Hepatocyte (in vitro differentiated cells): ENCODE data around the gene ZFHX3. TPM values are rescaled to one million over a fixed set of nuclear protein-coding genes. Genes with fewer than 3 reads are reported as not detected.
"Not testable (repeated sequence)": the region's sequence is repeated elsewhere in the genome, so short reads cannot be mapped to it uniquely, and the experiment has no call there.

ENCODE experiments used
- DNase-seq: peaks from one replicate; pipeline ENCODE4 v3.0.0-alpha.2; 2016; ENCODE audit warnings: low spot score
- H2AFZ ChIP-seq: fragments of 200-600 bp; sonication (generic); 2 replicates; pipeline ENCODE4 v1.6.0; 2016; ENCODE audit warnings: antibody characterized with exemption, mild to moderate bottlenecking
- H3K27ac ChIP-seq: fragments of 200-600 bp; sonication (generic); 2 replicates; pipeline ENCODE4 v1.5.1; 2016; ENCODE audit warnings: mild to moderate bottlenecking
- H3K27me3 ChIP-seq: fragments of 200-600 bp; sonication (generic); 2 replicates; pipeline ENCODE4 v1.6.1; 2016
- H3K36me3 ChIP-seq: fragments of 200-600 bp; sonication (generic); replicated peaks from 2 replicates; pipeline ENCODE4 v1.5.1; 2016; ENCODE audit warnings: low read depth; ENCODE audit not compliant: insufficient read depth
- H3K4me1 ChIP-seq: fragments of 200-600 bp; sonication (generic); 2 replicates; pipeline ENCODE4 v1.5.1; 2016; ENCODE audit warnings: mild to moderate bottlenecking, moderate library complexity; ENCODE audit not compliant: insufficient read depth
- H3K4me2 ChIP-seq: fragments of 200-600 bp; sonication (generic); 2 replicates; pipeline ENCODE4 v1.6.0; 2016
- H3K4me3 ChIP-seq: fragments of 200-600 bp; sonication (generic); 2 replicates; pipeline ENCODE4 v1.5.1; 2016; ENCODE audit warnings: mild to moderate bottlenecking
- H3K79me2 ChIP-seq: fragments of 200-600 bp; sonication (generic); 2 replicates; pipeline ENCODE4 v1.6.0; 2017; ENCODE audit warnings: mild to moderate bottlenecking
- H3K9me2 ChIP-seq: fragments of 200-600 bp; sonication (generic); replicated peaks from 2 replicates; pipeline ENCODE4 v1.6.0; 2017; ENCODE audit warnings: mild to moderate bottlenecking; ENCODE audit not compliant: insufficient read depth
- H3K9me3 ChIP-seq: fragments of 200-600 bp; sonication (generic); 2 replicates; pipeline ENCODE4 v1.5.1; 2016; ENCODE audit warnings: low read depth, mild to moderate bottlenecking
- H4K20me1 ChIP-seq: fragments of 200-600 bp; sonication (generic); 2 replicates; pipeline ENCODE4 v1.6.0; 2016; ENCODE audit warnings: mild to moderate bottlenecking; ENCODE audit not compliant: insufficient read depth, poor library complexity, severe bottlenecking
- CTCF ChIP-seq: fragments of 200-600 bp; sonication (generic); IDR thresholded peaks from 2 replicates; pipeline ENCODE4 v1.5.1; 2016; ENCODE audit warnings: antibody characterized with exemption, mild to moderate bottlenecking; ENCODE audit not compliant: poor library complexity
- EZH2 ChIP-seq: fragments of 200-600 bp; sonication (generic); IDR thresholded peaks from 2 replicates; pipeline ENCODE4 v1.6.1; 2016; ENCODE audit warnings: antibody characterized with exemption, mild to moderate bottlenecking, borderline replicate concordance
- EZH2phosphoT487 ChIP-seq: fragments of 200-600 bp; sonication (generic); IDR thresholded peaks from one replicate; pipeline ENCODE4 v1.6.1; 2018; ENCODE audit warnings: antibody characterized with exemption, mild to moderate bottlenecking, low read depth, moderate library complexity; ENCODE audit not compliant: unreplicated experiment, severe bottlenecking
- WGBS: methylation state at CpG from one replicate; pipeline ENCODE4 v1.1.6; 2016; ENCODE audit warnings: low lambda C conversion rate; ENCODE audit errors: missing lambda C conversion rate; 5-methylcytosine and 5-hydroxymethylcytosine counted together
- polyA plus RNA-seq: library from polyadenylated mRNA; unstranded; fragments of >200 nt; fragmentation: Nextera tagmentation; extraction: Ambion mirVana; gene quantifications from 2 replicates; pipeline ENCODE4 v1.2.1, GENCODE V29; 2016
- total RNA-seq: library from RNA; depleted of rRNA; stranded (reverse); fragments of >200 nt; gene quantifications from 2 replicates; pipeline ENCODE4 v1.2.3, GENCODE V29; 2014

Gene ZFHX3
- total and polyA plus RNA-seq, 2 experiments from 2014 or later = 6.4 to 11.6 TPM

- H3K9me3 ChIP-seq = no peaks in the 10 kb centered on the region
- H3K4me3 ChIP-seq = no peak overlapping the region
- no peak for DNase-seq
- H3K27me3 ChIP-seq = no peaks in the 10 kb centered on the region
- H3K4me2 ChIP-seq = no peak overlapping the region
- TF ChIP-seq CTCF = no peak
- TF ChIP-seq EZH2phosphoT487 = no peak
- no peak for TF ChIP-seq EZH2
- WGBS = 95% methylated on average over 3 of the region's 3 CpGs
- H2AFZ ChIP-seq = no peak overlapping the region
- H3K9me2 ChIP-seq = no peaks in the 10 kb centered on the region
- no peaks in the 10 kb centered on the region for H3K36me3 ChIP-seq
- H3K27ac ChIP-seq = peak overlapping the region; percentile 46
- H3K79me2 ChIP-seq = no peaks in the 10 kb centered on the region
- H3K4me1 ChIP-seq = no peaks in the 10 kb centered on the region
- no peaks in the 10 kb centered on the region for H4K20me1 ChIP-seq
These were observed 35.3 kb upstream of the ZFHX3 start for GRCh38 chr16:73083271-73083670.

- not testable (repeated sequence) for H2AFZ ChIP-seq, H3K36me3 ChIP-seq, H3K79me2 ChIP-seq, H3K4me1 ChIP-seq, H3K4me2 ChIP-seq, H3K4me3 ChIP-seq, H4K20me1 ChIP-seq, H3K9me2 ChIP-seq, H3K9me3 ChIP-seq, H3K27me3 ChIP-seq
- DNase-seq = peak; percentile 52
- peak overlapping the region; percentile 46 for H3K27ac ChIP-seq
- WGBS = 54% methylated on average over 4 of the region's 4 CpGs
These were observed 34.7 kb upstream of the ZFHX3 start for GRCh38 chr16:73082634-73083051.

- no peaks in the 10 kb centered on the region for H3K9me2 ChIP-seq
- no peaks in the 10 kb centered on the region for H3K27me3 ChIP-seq
- no peaks in the 10 kb centered on the region for H4K20me1 ChIP-seq
- WGBS = 82% methylated on average over 1 of the region's 1 CpG
- no peak overlapping the region for H3K4me2 ChIP-seq
- no peak overlapping the region for H3K27ac ChIP-seq
- H3K9me3 ChIP-seq = no peaks in the 10 kb centered on the region
- H2AFZ ChIP-seq = no peak overlapping the region
- H3K79me2 ChIP-seq = no peaks in the 10 kb centered on the region
- TF ChIP-seq CTCF = no peak
- TF ChIP-seq EZH2 = no peak
- no peak for TF ChIP-seq EZH2phosphoT487
- H3K4me3 ChIP-seq = no peak overlapping the region
- H3K36me3 ChIP-seq = no peaks in the 10 kb centered on the region
- DNase-seq = no peak
- no peaks in the 10 kb centered on the region for H3K4me1 ChIP-seq
These were observed 33.0 kb upstream of the ZFHX3 start for GRCh38 chr16:73080931-73081330.

GRCh38 chr16:73076324-73076810 is 28.4 kb upstream of the ZFHX3 start:
- H3K79me2 ChIP-seq = no peaks in the 10 kb centered on the region
- no peaks in the 10 kb centered on the region for H4K20me1 ChIP-seq
- H3K27me3 ChIP-seq = no peaks in the 10 kb centered on the region
- H2AFZ ChIP-seq = no peak overlapping the region
- 18% methylated on average over 6 of the region's 6 CpGs for WGBS
- H3K4me3 ChIP-seq = no peak overlapping the region
- H3K4me1 ChIP-seq = peaks cover 5% of the 10 kb centered on the region
- TF ChIP-seq EZH2phosphoT487 = no peak
- no peak for TF ChIP-seq EZH2
- no peak for TF ChIP-seq CTCF
- H3K4me2 ChIP-seq = no peak overlapping the region
- no peaks in the 10 kb centered on the region for H3K36me3 ChIP-seq
- H3K9me3 ChIP-seq = no peaks in the 10 kb centered on the region
- H3K27ac ChIP-seq = no peak overlapping the region
- DNase-seq = no peak
- no peaks in the 10 kb centered on the region for H3K9me2 ChIP-seq
